OCI-M1 (cell line): ENCODE results near the gene ABCG1.

Experiments
- DNase-seq: peaks from one replicate; lab custom pipeline; 2025; lab: John Stamatoyannopoulos, UW

Gene ABCG1

GRCh38 chr21:42272109-42272962 lies 53.4 kb downstream of the ABCG1 start:
- no peak for DNase-seq

GRCh38 chr21:42272984-42273600 lies 54.2 kb downstream of the ABCG1 start:
- no peak for DNase-seq

- DNase-seq = no peak
These were observed 57.1 kb downstream of the ABCG1 start for GRCh38 chr21:42276076-42276475.

- DNase-seq = no peak
These were observed 57.7 kb downstream of the ABCG1 start for GRCh38 chr21:42276526-42277154.

- no peak for DNase-seq
These were observed 58.7 kb downstream of the ABCG1 start for GRCh38 chr21:42277593-42277992.

GRCh38 chr21:42278451-42279149 lies 59.7 kb downstream of the ABCG1 start:
- no peak for DNase-seq

- no peak for DNase-seq
These were observed 60.5 kb downstream of the ABCG1 start for GRCh38 chr21:42279341-42279871.

GRCh38 chr21:42279888-42280287 lies 60.9 kb downstream of the ABCG1 start:
- DNase-seq = no peak

- no peak for DNase-seq
These were observed 61.6 kb downstream of the ABCG1 start for GRCh38 chr21:42280356-42281180.

GRCh38 chr21:42281181-42281680 lies 62.3 kb downstream of the ABCG1 start:
- no peak for DNase-seq

- DNase-seq = no peak
These were observed 63.1 kb downstream of the ABCG1 start for GRCh38 chr21:42282021-42282420.

GRCh38 chr21:42282715-42283114 lies 63.8 kb downstream of the ABCG1 start:
- no peak for DNase-seq

- DNase-seq = no peak
These were observed 66.8 kb downstream of the ABCG1 start for GRCh38 chr21:42285569-42286245.

GRCh38 chr21:42286416-42286815 lies 67.5 kb downstream of the ABCG1 start:
- no peak for DNase-seq

GRCh38 chr21:42287193-42288083 lies 68.5 kb downstream of the ABCG1 start:
- no peak for DNase-seq

GRCh38 chr21:42288962-42289361 lies 70.0 kb downstream of the ABCG1 start:
- no peak for DNase-seq

- no peak for DNase-seq
These were observed 71.0 kb downstream of the ABCG1 start for GRCh38 chr21:42289926-42290325.

GRCh38 chr21:42290505-42290904 lies 71.6 kb downstream of the ABCG1 start:
- no peak for DNase-seq

GRCh38 chr21:42291003-42291750 lies 72.2 kb downstream of the ABCG1 start:
- DNase-seq = no peak
